ENCODE results near the gene RAB40C. TPM values are rescaled to one million over a fixed set of nuclear protein-coding genes. Genes with fewer than 3 reads are reported as not detected.
A peak's percentile ranks its signal among the peaks of the same experiment; 100 is the strongest.

Gene RAB40C
- total and polyA plus RNA-seq, 9 of the 15 experiments (the other 6 are each of a cell fraction or from before 2014, with no cell fraction given) = 0.17 to 23.4 (median 8.7) TPM

GRCh38 chr16:549544-550263 lies 40.2 kb upstream of the RAB40C start:
- intact Hi-C loops (cut with micrococcal nuclease) = no loop called here
- 90% methylated on average over 11 of the region's 54 CpGs for WGBS (ENCODE audit: insufficient coverage, low coverage, missing lambda C conversion rate)
- Histone ChIP-seq H3K4me1 (replicated peaks in 1 of 2; ENCODE audit: control insufficient read depth in 2 of 2, insufficient read depth in 2 of 2, low read length in 2 of 2) (peaks cover 0 to 47% of the 10 kb centered on the region in 2 experiments; a peak in 2 of 5 replicates), H3K9ac (ENCODE audit: insufficient read depth in 1 of 2, low read depth in 2 of 2, low read length in 2 of 2) (no peak overlapping the region; a peak in 1 of 4 replicates), H3K36me3 (ENCODE audit: control insufficient read depth, insufficient read depth, low read length) (peaks cover 83% of the 10 kb centered on the region; the same call in 1 of the 3 replicates), H3K79me2 (ENCODE audit: control insufficient read depth, insufficient read depth, low read length) (peaks cover 34% of the 10 kb centered on the region), H3K9me1 (ENCODE audit: control insufficient read depth, insufficient read depth, low read length) (no peaks in the 10 kb centered on the region), H4K20me1 (replicated peaks; ENCODE audit: control insufficient read depth, insufficient read depth, low read length) (0 out of 2 replicates have a peak, but pooled peaks cover 7% of the 10 kb centered on the region), H3K4me2 (ENCODE audit: insufficient read depth, low read length) (no peak overlapping the region), H2AFZ (ENCODE audit: low read depth, low read length) (no peak overlapping the region), H3K27me3 (ENCODE audit: control insufficient read depth in 2 of 2, insufficient read depth in 2 of 2, low read length in 2 of 2) (no peaks in the 10 kb centered on the region), H3K4me3 (no peak overlapping the region), H3K9me3 (replicated peaks; ENCODE audit: control insufficient read depth, insufficient read depth, low read depth, low read length) (no peaks in the 10 kb centered on the region), H3K27ac (ENCODE audit: extremely low read depth, low read depth, low read length) (no peak overlapping the region)
- ChIA-PET CTCF (ENCODE audit: low intra/inter-chr PET ratio) (no interaction called here), POLR2A (interaction anchor here (1.0 kb wide), 1 partner anchor 40 kb away, joined by 3 read pairs; the partner anchor contains the start of gene RAB40C)
- ATAC-seq (no peak), FAIRE-seq (no peak), DNase-seq (ENCODE audit: extremely low read depth in 1 of 4, low spot score in 3 of 4) (no peak)
- in situ Hi-C loops (cut with MboI) = no loop called here
- TF ChIP-seq IRF1 (CRISPR knock-in tag; IDR thresholded peaks at IDR 0.05; ENCODE audit: borderline replicate concordance) = no peak
- TF ChIP-seq ZBTB33 (CRISPR knock-in tag; IDR thresholded peaks at IDR 0.05) = peak; percentile 96
- peak; percentile 5; the same call in 1 of the 2 replicates for TF ChIP-seq POLR2G (IDR thresholded peaks at IDR 0.05; ENCODE audit: low read depth, low read length)
- BruUV-seq (replicated peaks) = no TSS peak
